ENCODE measurements around the gene GLI3.

The GLI3 gene

DNA sequence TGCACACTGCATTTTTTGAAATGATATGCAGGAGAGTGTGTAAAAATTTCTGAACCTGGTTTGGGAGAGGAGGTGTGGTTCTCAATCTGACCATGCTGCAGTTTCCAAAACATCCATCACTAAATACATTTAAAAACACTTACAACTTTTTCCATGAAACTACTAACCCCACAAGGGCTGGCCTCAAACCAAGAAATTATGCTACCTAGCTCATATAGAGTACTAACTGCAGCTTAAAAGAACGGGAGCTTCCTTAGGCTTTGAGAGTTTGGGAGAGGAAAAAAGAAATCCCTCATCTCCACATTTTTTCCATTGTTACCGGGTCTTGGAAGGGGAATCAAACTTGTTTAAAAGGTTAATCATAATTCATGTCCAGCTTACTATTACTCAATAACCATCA, 214.2 kb downstream of the GLI3 start:
- no peak for DNase-seq
- in situ Hi-C loops (cut with MboI; ENCODE audit: low pct_unique_long_range_greater_than_20kb, low sequenced_read_pairs): no loop called here

DNA sequence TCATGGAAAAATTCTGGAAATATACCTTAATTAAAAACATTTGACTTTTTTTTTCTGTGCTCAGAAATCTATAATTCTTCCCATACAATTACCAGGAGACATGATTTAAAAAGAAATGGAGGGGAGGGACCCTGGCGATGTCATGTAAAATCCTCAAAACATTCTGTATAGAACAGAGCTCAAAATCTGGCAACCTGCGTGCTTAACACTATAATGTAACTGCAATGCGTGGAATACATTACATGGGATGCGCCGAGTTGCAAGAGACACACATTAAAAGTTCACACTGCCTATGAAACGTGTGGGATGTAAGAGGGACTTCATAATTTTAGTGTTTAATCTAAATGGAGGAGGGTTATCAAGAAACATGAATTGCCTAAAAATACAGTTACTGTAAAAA, 215.0 kb downstream of the GLI3 start:
- in situ Hi-C loops (cut with MboI; ENCODE audit: low pct_unique_long_range_greater_than_20kb, low sequenced_read_pairs): no loop called here

DNA sequence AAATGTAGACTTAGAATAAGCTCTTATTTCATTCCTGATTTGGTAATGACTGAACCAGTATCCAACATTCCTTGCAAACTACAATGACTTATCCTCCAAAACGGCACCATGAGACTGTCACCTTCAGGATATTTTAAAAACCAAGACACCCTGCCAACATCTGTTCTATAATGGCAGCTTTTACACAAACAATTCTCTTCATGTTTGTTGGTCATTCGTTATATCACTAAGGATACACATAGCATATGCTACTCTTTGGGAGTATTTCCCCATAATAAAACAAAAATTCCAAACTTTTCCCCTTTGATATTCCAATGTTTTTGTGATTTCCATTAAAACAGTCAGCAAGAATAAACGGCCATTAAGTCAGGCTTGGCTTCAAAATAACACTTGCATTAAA, 215.4 kb downstream of the GLI3 start:
- no peak for DNase-seq
- in situ Hi-C loops (cut with MboI; ENCODE audit: low pct_unique_long_range_greater_than_20kb, low sequenced_read_pairs): no loop called here

More for the DNA sequence above, 215.0 kb downstream of the GLI3 start:
- no peak for DNase-seq

DNA sequence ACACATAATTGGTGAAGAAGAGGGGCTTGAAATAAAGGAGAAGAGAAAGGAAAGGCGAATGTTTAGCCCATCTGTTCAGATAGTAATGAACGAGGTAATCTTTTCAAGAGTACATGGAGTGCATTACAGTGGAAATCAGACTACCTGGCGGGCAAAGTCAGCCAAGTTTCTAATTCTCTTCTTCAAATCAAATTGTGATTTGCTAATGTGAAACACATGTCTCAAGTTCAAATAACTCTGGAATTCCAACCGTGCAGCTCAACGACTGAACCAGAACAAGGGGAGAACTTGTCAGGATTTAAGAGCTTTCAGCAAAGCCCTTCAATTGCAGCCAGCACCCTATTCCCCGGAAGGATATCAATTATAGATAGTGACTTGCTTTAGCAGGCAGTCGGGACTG, 216.9 kb downstream of the GLI3 start:
- in situ Hi-C loops (cut with MboI; ENCODE audit: low pct_unique_long_range_greater_than_20kb, low sequenced_read_pairs): no loop called here
- no peak for DNase-seq

DNA sequence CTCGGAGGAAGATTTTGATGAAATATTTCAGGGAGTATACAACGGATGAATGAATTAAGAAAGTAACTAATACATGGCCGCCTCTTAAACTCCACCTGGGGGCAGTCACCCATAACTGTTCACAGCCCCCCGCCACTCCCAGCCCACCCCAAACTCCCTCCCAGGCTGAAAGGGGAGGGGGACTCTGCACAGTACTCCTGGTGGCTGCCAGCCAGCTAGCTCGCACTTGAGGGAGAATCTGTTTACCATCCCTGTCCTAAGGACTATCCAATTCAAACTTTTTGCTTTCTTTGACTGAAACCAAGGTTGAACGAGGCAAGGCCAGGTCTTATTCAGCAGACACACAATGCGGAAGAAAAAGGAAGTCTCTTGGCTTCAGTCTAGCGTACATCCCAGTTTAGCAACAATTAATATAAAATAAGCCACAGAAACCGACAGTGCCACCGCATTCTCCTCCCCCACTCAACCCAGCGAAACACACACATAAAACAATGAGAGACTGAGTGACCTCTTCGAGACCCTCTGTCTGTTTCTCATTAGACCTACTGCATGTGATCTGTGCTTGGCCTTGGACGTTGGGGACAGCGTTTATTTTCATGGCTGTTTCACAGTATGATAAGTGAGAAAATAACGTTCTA, 219.5 kb downstream of the GLI3 start:
- DNase-seq: peak; percentile 52
- in situ Hi-C loops (cut with MboI; ENCODE audit: low pct_unique_long_range_greater_than_20kb, low sequenced_read_pairs): no loop called here

DNA sequence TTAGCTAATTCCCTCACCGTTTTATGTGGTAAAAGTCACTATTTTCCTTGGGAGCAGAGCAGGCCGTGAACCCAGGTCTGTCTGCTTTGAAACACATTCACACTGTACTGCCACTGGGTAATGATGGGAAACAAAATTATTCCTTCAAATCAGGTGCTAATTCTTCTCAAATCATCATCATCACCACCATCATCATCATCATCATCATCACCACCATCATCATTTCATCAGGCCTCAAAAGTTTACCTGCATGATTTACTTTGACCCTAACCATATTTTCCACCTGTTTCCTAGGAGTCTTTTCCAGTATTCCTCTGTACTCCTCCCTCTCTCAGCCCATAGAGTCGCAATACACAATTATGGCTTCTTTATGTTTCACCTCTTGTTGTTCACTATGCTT, 220.5 kb downstream of the GLI3 start:
- no peak for DNase-seq
- in situ Hi-C loops (cut with MboI; ENCODE audit: low pct_unique_long_range_greater_than_20kb, low sequenced_read_pairs): no loop called here

DNA sequence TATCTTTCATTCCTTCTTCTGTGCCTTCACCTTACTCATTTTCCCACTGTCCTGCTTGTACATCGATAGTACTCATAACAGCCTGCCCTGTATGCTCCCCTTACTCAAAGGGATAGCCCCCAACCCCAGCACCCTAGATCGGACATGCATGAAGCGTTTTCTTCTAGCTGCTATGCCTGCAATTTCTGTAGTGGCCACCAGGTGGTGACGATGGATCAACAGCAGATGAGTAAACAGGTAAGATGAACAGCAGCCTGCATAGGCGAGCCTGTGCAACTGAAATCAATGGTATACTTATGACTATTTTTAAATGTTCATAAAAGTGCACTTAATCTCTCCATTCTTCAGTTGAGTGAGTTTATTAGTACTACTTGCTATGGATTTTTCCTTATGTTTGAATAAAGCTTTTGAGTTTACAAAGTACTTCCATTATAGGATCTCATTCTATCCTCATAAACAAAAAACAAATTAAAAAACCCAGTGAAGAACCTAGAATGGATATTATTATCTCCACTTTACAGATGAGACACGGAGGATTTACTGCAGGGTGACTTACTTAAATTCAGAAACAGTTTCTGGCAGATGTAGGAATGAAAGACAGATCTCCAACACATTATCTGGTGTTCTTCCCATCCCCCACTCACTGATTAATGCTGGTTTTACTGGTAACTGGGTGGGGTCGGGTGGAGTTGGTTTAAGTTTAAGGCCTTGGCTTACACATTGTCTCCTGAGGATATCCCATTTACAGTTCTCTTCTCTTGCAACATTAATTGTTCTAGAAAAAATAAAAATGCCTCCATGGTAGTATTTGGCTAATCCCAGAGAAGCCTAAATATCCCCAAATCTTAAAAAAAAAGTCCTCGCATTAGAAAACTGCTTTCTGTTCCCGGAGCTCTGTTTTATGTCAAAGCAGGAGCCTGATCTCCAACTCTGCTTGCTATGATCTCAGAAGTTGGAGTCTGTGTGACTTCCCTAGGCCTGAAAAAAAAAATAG, 222.1 kb downstream of the GLI3 start:
- in situ Hi-C loops (cut with MboI; ENCODE audit: low pct_unique_long_range_greater_than_20kb, low sequenced_read_pairs): no loop called here
- DNase-seq: peak; percentile 59

DNA sequence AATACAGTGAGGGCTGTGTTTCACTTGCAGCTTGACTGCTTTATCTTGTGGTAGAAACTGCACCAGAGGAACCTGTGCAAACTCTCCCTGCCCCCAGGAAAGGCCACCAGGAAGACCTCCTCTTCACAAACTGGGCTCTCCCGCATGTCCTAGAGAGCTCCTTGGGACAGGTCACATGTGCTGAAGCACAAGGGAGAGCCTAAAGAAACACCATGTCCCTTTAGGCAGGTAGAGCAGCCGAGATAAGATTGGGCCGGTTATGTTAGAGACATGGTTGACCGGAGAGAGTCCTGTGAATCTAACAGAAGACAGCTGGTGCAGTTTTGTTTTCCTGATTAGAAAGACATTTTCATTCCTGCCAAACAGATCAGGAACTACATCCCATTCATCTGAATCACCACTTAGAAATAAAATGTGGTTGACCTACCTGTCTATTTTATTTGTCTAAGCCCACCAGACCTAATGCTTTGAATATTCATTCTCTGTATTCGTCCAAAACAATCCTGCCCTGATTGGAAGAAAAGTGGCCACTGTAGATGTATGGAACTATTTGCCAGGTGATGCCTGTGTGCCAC, 224.1 kb downstream of the GLI3 start:
- in situ Hi-C loops (cut with MboI; ENCODE audit: low pct_unique_long_range_greater_than_20kb, low sequenced_read_pairs): no loop called here

DNA sequence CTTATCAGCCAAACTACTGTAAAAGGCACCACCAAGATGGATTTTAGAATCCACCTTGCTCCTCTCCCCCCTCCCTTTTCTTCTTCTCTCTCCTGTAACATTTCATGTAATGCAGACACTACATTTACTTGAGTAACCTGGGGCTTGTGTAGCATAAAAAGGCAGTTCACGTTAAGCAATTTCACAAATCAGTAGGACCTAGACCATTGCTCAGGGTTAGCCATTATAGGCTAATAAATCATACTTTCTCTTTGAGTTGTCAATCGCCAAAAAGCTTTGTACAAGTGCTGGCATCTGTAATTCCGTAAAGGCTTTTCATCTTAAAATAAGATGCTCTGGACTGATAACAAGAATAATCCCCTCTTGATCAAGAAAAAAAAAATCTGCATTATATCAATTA, 224.7 kb downstream of the GLI3 start:
- in situ Hi-C loops (cut with MboI; ENCODE audit: low pct_unique_long_range_greater_than_20kb, low sequenced_read_pairs): no loop called here

More for the DNA sequence above, 224.1 kb downstream of the GLI3 start:
- no peak for DNase-seq

DNA sequence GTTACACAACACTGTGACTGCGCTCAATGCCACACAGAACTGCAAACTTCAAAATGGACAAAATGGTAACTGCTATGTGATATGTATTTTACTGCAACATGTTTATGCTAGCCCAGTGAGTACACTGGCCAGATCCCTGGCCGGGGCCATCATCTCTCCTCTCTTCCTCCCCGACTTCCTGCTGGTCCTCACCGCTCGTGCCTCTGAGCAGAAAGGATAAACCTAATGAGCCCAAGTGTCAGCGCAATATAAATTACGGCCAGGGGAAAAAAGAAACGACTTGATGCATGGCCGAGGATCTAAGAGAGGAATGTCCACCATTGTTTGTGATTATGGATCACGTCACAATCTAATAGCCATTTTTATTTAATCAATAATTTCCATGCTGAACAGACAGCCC, 225.2 kb downstream of the GLI3 start:
- in situ Hi-C loops (cut with MboI; ENCODE audit: low pct_unique_long_range_greater_than_20kb, low sequenced_read_pairs): no loop called here

More for the DNA sequence above, 224.7 kb downstream of the GLI3 start:
- no peak for DNase-seq

DNA sequence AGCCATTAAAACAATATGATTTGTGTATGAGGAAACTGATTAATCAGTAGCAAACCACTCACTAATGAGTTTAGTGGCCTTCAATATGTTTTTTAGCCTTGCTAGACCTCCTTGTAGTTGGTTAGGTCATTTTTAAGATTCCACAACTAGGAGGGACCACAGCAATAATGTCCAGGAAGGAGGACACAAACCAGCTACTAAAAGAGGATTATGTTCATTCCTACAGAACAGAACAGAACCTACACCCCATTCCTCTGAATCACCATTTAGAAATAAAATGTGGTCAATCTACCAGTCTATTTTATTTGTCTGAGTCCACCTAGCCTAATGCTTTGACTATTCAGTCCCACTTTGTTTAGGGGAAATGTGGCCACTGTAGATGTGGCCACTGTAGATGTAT, 226.3 kb downstream of the GLI3 start:
- DNase-seq: no peak
- in situ Hi-C loops (cut with MboI; ENCODE audit: low pct_unique_long_range_greater_than_20kb, low sequenced_read_pairs): no loop called here

More for the DNA sequence above, 225.2 kb downstream of the GLI3 start:
- no peak for DNase-seq

DNA sequence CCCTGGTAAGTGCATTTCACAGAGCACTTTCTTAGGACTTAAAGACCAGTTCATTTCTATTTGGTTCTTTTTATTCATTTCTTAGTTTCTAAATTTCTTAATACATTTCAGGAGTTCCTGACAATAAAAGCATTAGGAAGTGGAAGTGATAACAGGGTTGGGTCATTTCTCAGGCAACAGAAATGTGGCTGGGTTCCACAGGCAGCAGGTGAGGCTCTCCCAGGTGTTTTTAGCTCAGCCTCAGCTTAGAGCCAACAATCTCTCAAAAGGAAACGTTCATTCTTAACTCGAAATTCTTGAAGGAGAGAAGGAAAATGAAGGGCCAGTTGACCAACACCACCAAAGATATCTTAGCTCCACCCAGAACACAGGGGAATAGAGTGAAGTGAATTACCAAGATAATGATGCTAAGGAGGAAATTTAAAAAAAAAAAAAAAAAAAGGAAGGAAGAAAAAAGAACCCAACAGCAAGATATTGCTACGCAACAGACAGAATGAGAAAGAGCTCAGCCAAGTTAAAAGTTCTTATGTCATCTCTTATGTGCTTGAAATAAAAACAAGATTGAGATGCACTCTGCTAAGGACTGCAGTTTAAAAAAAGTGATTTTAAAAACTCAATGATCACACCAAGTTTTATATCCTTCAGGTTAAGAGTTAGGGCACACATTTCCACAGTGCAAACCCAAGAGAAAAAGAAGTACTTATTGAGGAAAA, 230.1 kb downstream of the GLI3 start:
- in situ Hi-C loops (cut with MboI; ENCODE audit: low pct_unique_long_range_greater_than_20kb, low sequenced_read_pairs): no loop called here
- DNase-seq: no peak

DNA sequence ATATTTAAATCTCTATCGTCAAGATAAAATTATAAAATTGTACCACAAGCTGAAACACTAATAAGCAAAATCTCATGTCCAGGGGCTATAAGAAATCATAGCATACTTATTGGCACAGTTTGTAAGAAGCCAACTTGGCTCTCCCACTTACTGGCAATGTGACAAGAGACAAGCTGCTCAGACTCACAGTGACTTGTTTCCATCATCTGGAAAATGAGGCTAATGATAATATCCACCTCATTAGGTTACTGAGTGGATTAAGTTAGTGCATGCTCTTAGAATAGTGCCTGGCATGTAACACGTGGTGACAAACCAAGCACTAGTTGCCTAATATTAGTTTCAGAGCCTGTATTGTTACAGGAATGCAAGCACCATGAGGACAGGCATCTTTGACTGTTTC, 234.4 kb downstream of the GLI3 start:
- no peak for DNase-seq
- in situ Hi-C loops (cut with MboI; ENCODE audit: low pct_unique_long_range_greater_than_20kb, low sequenced_read_pairs): no loop called here

DNA sequence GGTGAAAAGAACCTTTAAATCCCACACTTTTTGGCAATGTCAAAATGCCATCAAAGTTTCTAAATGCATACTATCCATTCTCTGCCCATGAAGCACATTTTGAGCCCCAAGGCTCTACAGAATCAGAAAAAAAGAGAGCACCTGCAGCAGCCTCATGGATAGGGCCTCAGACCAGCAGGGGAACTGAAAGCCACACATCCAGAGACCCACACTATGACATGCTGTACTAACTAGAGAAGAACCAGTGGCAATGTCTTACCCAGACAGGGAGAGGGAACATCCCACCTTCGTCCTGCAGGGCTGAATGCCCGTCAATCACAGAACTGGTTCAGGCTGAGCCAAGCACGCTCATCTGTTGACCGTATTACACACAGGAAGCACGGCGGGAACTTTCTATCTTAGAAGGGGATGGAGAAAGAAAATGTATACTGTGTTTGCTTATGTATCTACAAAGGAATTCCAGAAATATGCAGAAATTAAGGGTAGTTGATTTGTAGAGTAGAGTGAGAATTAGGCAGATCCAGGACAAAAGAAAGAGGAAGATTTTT, 237.2 kb downstream of the GLI3 start:
- in situ Hi-C loops (cut with MboI; ENCODE audit: low pct_unique_long_range_greater_than_20kb, low sequenced_read_pairs): no loop called here
- DNase-seq: no peak

DNA sequence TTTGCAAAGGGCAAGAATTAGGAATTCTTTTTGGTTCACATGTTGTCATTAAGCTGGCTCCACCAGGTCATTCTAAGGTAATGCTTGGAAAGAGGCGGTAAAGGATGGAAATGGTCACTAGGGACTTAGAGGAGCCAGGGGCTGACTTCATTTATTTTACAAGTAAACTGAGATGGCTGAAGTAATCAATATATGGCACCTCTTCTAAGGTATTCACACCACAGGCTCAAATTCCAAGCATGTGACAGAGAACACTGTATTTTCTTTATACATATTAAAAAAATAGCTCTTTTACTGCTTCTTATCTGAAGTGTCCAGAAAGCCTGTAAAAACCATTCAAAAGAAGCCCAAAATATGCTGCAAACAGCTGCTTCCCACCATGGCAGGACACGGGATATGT, 239.0 kb downstream of the GLI3 start:
- in situ Hi-C loops (cut with MboI; ENCODE audit: low pct_unique_long_range_greater_than_20kb, low sequenced_read_pairs): no loop called here
- DNase-seq: no peak

DNA sequence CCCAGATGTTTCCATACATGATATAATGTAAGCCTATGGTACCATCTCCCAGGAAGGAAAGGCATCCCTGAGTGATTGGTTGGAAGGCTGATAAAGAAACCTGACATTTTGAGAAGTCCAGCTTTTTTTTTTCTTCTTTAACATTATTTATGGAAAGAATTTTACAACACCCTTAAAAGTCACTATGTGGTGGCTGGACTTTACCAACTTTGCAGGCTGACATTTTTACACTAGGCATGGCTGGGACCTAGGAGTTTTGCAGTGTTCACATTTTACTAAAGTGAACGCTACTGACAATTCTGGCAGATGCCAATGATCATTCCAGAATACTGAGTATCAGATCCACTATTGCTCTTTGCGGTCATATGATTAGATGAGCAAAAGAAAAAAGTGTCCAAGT, 239.9 kb downstream of the GLI3 start:
- in situ Hi-C loops (cut with MboI; ENCODE audit: low pct_unique_long_range_greater_than_20kb, low sequenced_read_pairs): no loop called here
- no peak for DNase-seq

DNA sequence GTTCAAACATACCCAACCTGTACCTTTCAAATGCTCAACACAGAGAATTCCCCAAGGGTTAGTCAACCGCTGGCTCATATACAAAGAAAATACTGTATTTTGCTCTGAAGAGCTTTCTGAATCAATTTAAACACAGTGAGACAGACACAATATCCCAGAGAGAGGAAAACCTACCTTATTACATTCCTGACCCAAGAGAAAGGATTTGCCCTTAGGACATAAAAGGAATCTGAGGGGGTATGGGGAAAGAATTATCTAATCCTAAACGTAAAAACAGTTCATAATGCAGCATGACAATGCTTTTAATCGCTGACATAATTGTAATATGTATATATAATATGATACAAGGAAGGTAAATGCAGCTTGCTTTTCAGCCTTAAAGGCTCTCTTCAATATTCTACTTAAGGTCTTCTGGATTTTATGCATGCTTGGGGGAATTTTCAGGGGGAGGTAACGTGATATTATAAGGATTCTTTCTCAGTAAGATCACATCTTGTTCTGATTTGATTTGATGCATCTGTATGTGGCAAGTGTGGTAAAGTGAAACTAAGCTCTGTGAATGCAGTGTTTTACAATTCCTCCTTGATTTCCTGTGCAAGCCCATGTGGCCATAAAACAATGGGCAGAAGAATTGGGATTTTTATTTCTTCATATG, 240.5 kb downstream of the GLI3 start:
- in situ Hi-C loops (cut with MboI; ENCODE audit: low pct_unique_long_range_greater_than_20kb, low sequenced_read_pairs): no loop called here
- no peak for DNase-seq

DNA sequence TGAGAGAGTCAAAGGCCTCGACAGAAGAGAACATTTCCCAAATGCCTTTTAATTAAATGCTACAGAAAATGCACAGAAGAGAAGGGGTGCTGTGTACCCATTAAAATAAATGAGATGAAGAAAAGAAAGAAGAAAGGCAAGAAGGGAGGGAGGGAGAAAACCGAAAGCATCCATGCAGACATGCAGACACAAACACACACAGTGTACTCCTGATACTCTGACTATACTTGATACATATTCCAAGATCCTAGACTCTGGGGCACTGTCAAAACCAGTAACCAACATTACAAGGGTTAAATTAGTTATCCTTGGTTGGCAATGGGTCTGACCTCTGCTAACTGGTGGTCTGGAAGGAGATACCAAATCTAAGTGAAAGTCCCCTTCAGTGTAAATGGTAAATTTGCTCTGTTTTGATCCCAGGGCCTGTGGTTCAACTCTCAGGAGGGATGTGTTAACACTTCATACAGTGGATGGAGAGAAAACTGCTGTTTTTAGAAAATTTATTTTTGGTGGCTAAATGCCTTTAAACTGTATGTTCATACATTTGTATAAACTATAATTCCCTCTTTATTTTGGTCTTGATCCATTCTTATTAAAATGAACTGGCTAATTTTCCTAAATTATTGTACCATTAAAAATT, 241.3 kb downstream of the GLI3 start:
- no peak for DNase-seq
- in situ Hi-C loops (cut with MboI; ENCODE audit: low pct_unique_long_range_greater_than_20kb, low sequenced_read_pairs): no loop called here
